ENCODE results near the gene GPR137B. TPM values are rescaled to one million over a fixed set of nuclear protein-coding genes. Genes with fewer than 3 reads are reported as not detected.

GPR137B gene
- total and polyA plus RNA-seq, 4 donors: 2.2 to 8.6 (median 5.3) TPM

GRCh38 chr1:236213534-236213933 lies 71.2 kb downstream of the GPR137B start:
- whole genome bisulfite sequencing: 82% methylated on average over 3 of the region's 3 CpGs
- Histone ChIP-seq H3K9ac (ENCODE audit: low read depth in 1 of 2, low read length in 2 of 2) (no peak overlapping the region), H3K9me3 (ENCODE audit: control insufficient read depth in 4 of 4, low read length in 3 of 4) (no peaks in the 10 kb centered on the region), H3K27ac (ENCODE audit: low read depth in 1 of 2, low read length in 2 of 2) (no peak overlapping the region), H3K27me3 (ENCODE audit: control insufficient read depth in 4 of 4, insufficient read depth in 4 of 4, low read length in 3 of 4) (no peaks in the 10 kb centered on the region), H3K36me3 (ENCODE audit: control insufficient read depth in 4 of 4, insufficient read depth in 3 of 4, low read depth in 1 of 4, low read length in 3 of 4) (peaks cover 0 to 7% (median 0%) of the 10 kb centered on the region in 4 donors), H3K4me3 (ENCODE audit: low read depth in 1 of 3, low read length in 3 of 3) (no peak overlapping the region), H3K4me1 (ENCODE audit: control insufficient read depth in 4 of 4, insufficient read depth in 4 of 4, low read length in 3 of 4) (no peaks in the 10 kb centered on the region)
- TF ChIP-seq EGR1 (IDR thresholded peaks at IDR 0.05; ENCODE audit: low read depth in 2 of 2) (no peak), ZBTB33 (IDR thresholded peaks at IDR 0.05) (no peak), SP1 (IDR thresholded peaks at IDR 0.05) (no peak), GABPA (IDR thresholded peaks at IDR 0.05 in 1 of 2, conservative IDR thresholded peaks at IDR 0.05 in 1 of 2) (no peak), HNF4A (conservative IDR thresholded peaks at IDR 0.05) (no peak)
- DNase-seq (ENCODE audit: low spot score): no peak

GRCh38 chr1:236214761-236215160 lies 72.4 kb downstream of the GPR137B start:
- no peaks in the 10 kb centered on the region for H3K27me3 ChIP-seq (ENCODE audit: control insufficient read depth in 4 of 4, insufficient read depth in 4 of 4, low read length in 3 of 4)
- no peak overlapping the region for H3K27ac ChIP-seq (ENCODE audit: low read depth in 1 of 2, low read length in 2 of 2)
- H3K4me1 ChIP-seq (ENCODE audit: control insufficient read depth in 4 of 4, insufficient read depth in 4 of 4, low read length in 3 of 4): no peaks in the 10 kb centered on the region
- H3K9me3 ChIP-seq (ENCODE audit: control insufficient read depth in 4 of 4, low read length in 3 of 4): no peaks in the 10 kb centered on the region
- no peak overlapping the region for H3K4me3 ChIP-seq (ENCODE audit: low read depth in 1 of 3, low read length in 3 of 3)
- TF ChIP-seq HNF4G (IDR thresholded peaks at IDR 0.05) (no peak), RAD21 (IDR thresholded peaks at IDR 0.05) (no peak), REST (IDR thresholded peaks at IDR 0.05) (no peak), EGR1 (IDR thresholded peaks at IDR 0.05; ENCODE audit: low read depth in 2 of 2) (no peak), JUND (IDR thresholded peaks at IDR 0.05) (no peak), HNF4A (conservative IDR thresholded peaks at IDR 0.05) (no peak), ZBTB33 (IDR thresholded peaks at IDR 0.05) (no peak), NR2F2 (IDR thresholded peaks at IDR 0.05) (no peak), ATF3 (IDR thresholded peaks at IDR 0.05) (no peak), SP1 (IDR thresholded peaks at IDR 0.05) (no peak), FOXA2 (IDR thresholded peaks at IDR 0.05) (no peak), MAX (IDR thresholded peaks at IDR 0.05) (no peak), YY1 (IDR thresholded peaks at IDR 0.05) (no peak)
- peaks cover 0 to 7% (median under 1%) of the 10 kb centered on the region in 4 donors for H3K36me3 ChIP-seq (ENCODE audit: control insufficient read depth in 4 of 4, insufficient read depth in 3 of 4, low read depth in 1 of 4, low read length in 3 of 4)
- 97% methylated on average over 1 of the region's 1 CpG for WGBS
- DNase-seq (ENCODE audit: low spot score): no peak
- no peak overlapping the region for H3K9ac ChIP-seq (ENCODE audit: low read depth in 1 of 2, low read length in 2 of 2)
